ENCODE data around the gene SYNGR2. TPM values are rescaled to one million over a fixed set of nuclear protein-coding genes. Genes with fewer than 3 reads are reported as not detected.
A peak's percentile ranks its signal among the peaks of the same experiment; 100 is the strongest.

The SYNGR2 gene
- total RNA-seq, 1 donor from 2014 or later = 41.9 TPM

GRCh38 chr17:78210111-78210510, 41.7 kb downstream of the SYNGR2 start:
- H3K4me3 ChIP-seq (ENCODE audit: low read depth, low read length) = no peak overlapping the region
- H3K27me3 ChIP-seq (ENCODE audit: control insufficient read depth, insufficient read depth, low read length) = no peaks in the 10 kb centered on the region
- no peak for TF ChIP-seq CTCF (IDR thresholded peaks at IDR 0.05; ENCODE audit: insufficient read depth, low read length, severe bottlenecking)
- no peaks in the 10 kb centered on the region for H3K36me3 ChIP-seq (ENCODE audit: control insufficient read depth, insufficient read depth, low read length)
- no peak for DNase-seq (ENCODE audit: low read depth)
- no peak for FAIRE-seq

GRCh38 chr17:78211032-78211431, 42.7 kb downstream of the SYNGR2 start:
- Histone ChIP-seq H3K4me3 (ENCODE audit: low read depth, low read length) (no peak overlapping the region), H3K36me3 (ENCODE audit: control insufficient read depth, insufficient read depth, low read length) (no peaks in the 10 kb centered on the region), H3K27me3 (ENCODE audit: control insufficient read depth, insufficient read depth, low read length) (no peaks in the 10 kb centered on the region)
- FAIRE-seq (no peak), DNase-seq (ENCODE audit: low read depth) (no peak)
- TF ChIP-seq CTCF (IDR thresholded peaks at IDR 0.05; ENCODE audit: insufficient read depth, low read length, severe bottlenecking) = no peak

GRCh38 chr17:78214016-78214705, 45.8 kb downstream of the SYNGR2 start, which contains the start of gene BIRC5:
Gene BIRC5, plus strand, starts transcription at chr17:78214253. Its CDS starts 64 bp downstream, at chr17:78214317.
- H3K27me3 ChIP-seq (ENCODE audit: control insufficient read depth, insufficient read depth, low read length) = no peaks in the 10 kb centered on the region
- DNase-seq (ENCODE audit: low read depth) (peak; percentile 38), FAIRE-seq (no peak)
- H3K4me3 ChIP-seq (ENCODE audit: low read depth, low read length) = peak within 1 kb of the TSS; percentile 70
- TF ChIP-seq CTCF (IDR thresholded peaks at IDR 0.05; ENCODE audit: insufficient read depth, low read length, severe bottlenecking) = no peak
- H3K36me3 ChIP-seq (ENCODE audit: control insufficient read depth, insufficient read depth, low read length) = no peaks in the 10 kb centered on the region

- Histone ChIP-seq H3K27me3 (ENCODE audit: control insufficient read depth, insufficient read depth, low read length) (no peaks in the 10 kb centered on the region), H3K36me3 (ENCODE audit: control insufficient read depth, insufficient read depth, low read length) (no peaks in the 10 kb centered on the region), H3K4me3 (ENCODE audit: low read depth, low read length) (peak overlapping the region; percentile 70)
- no peak for DNase-seq (ENCODE audit: low read depth)
- no peak for FAIRE-seq
- TF ChIP-seq CTCF (IDR thresholded peaks at IDR 0.05; ENCODE audit: insufficient read depth, low read length, severe bottlenecking) = no peak
Measured at GRCh38 chr17:78214706-78215061, 46.3 kb downstream of the SYNGR2 start.

- DNase-seq (ENCODE audit: low read depth) = no peak
- FAIRE-seq = no peak
- TF ChIP-seq CTCF (IDR thresholded peaks at IDR 0.05; ENCODE audit: insufficient read depth, low read length, severe bottlenecking) = no peak
- H3K36me3 ChIP-seq (ENCODE audit: control insufficient read depth, insufficient read depth, low read length) = peaks cover 6% of the 10 kb centered on the region
- H3K27me3 ChIP-seq (ENCODE audit: control insufficient read depth, insufficient read depth, low read length) = no peaks in the 10 kb centered on the region
- H3K4me3 ChIP-seq (ENCODE audit: low read depth, low read length) = no peak overlapping the region
Measured at GRCh38 chr17:78219396-78220150, 51.2 kb downstream of the SYNGR2 start.

Other genes starting within 250 kb of the SYNGR2 start
- gene TNRC6C, start 209.9 kb upstream of the SYNGR2 start, total RNA-seq = 0.79 and 1.3 TPM in 2 replicates
- gene TMC6, start 39.8 kb upstream of the SYNGR2 start, total RNA-seq = 42.9 and 51.7 TPM in 2 replicates
- under 0.01 TPM in 1 of 2 replicates, not detected in the other for gene TMC8, start 37.8 kb upstream of the SYNGR2 start, total RNA-seq
- gene C17orf99, start 22.2 kb upstream of the SYNGR2 start, total RNA-seq = 0.13 TPM in 1 of 2 replicates, not detected in the other
- 0.79 and 2.9 TPM in 2 replicates for gene TK1, start 18.5 kb downstream of the SYNGR2 start, total RNA-seq
- 13.2 and 32.1 TPM in 2 replicates for gene AFMID, start 18.8 kb downstream of the SYNGR2 start, total RNA-seq
- 0.53 and 3.1 TPM in 2 replicates for gene BIRC5, start 45.7 kb downstream of the SYNGR2 start, total RNA-seq
- not detected in 2 replicates for gene TMEM235, start 63.0 kb downstream of the SYNGR2 start, total RNA-seq
- 10.0 and 13.7 TPM in 2 replicates for gene SOCS3, start 191.5 kb downstream of the SYNGR2 start, total RNA-seq
- gene PGS1, start 210.1 kb downstream of the SYNGR2 start, total RNA-seq = 22.5 and 25.8 TPM in 2 replicates